ENCODE measurements around the gene LDLR. TPM values are rescaled to one million over a fixed set of nuclear protein-coding genes. Genes with fewer than 3 reads are reported as not detected.

Gene LDLR
- total RNA-seq, 2 donors from 2014 or later, result 65.0 to 190 TPM

DNA sequence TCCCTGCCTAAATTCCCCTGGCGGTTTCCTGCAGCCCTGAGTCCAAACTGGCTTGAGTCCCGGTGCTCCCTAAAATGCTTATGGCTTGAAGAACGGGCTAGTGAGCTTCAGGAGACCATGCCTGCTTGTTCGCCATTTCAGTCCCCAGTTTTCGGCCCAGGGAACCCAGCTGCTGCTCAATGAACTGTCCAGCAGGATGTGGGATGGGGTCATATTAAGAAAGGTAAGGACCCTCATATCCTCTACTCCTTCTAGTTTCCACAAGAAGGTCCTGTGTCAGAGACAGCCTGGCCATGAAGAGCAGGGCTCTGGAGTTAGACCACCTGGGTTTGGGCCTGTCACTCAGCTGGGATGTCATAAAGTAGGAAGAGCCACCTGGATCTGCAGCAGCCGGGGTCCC lies 83.3 kb downstream of the LDLR start:
- no peak for DNase-seq
- Histone ChIP-seq H3K27me3 (no peaks in the 10 kb centered on the region), H3K4me3 (no peak overlapping the region), H3K9ac (ENCODE audit: low read depth in 2 of 2, low read length in 2 of 2) (no peak overlapping the region), H3K36me3 (no peaks in the 10 kb centered on the region), H3K9me3 (no peaks in the 10 kb centered on the region), H3K27ac (no peak overlapping the region), H3K4me1 (no peaks in the 10 kb centered on the region)
- TF ChIP-seq, protein P1, sequence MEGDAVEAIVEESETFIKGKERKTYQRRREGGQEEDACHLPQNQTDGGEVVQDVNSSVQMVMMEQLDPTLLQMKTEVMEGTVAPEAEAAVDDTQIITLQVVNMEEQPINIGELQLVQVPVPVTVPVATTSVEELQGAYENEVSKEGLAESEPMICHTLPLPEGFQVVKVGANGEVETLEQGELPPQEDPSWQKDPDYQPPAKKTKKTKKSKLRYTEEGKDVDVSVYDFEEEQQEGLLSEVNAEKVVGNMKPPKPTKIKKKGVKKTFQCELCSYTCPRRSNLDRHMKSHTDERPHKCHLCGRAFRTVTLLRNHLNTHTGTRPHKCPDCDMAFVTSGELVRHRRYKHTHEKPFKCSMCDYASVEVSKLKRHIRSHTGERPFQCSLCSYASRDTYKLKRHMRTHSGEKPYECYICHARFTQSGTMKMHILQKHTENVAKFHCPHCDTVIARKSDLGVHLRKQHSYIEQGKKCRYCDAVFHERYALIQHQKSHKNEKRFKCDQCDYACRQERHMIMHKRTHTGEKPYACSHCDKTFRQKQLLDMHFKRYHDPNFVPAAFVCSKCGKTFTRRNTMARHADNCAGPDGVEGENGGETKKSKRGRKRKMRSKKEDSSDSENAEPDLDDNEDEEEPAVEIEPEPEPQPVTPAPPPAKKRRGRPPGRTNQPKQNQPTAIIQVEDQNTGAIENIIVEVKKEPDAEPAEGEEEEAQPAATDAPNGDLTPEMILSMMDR (IDR thresholded peaks at IDR 0.05), result no peak
- intact Hi-C loops (cut with DNase I), result no loop called here

- Histone ChIP-seq H3K4me3 (no peak overlapping the region), H3K9ac (ENCODE audit: low read depth in 2 of 2, low read length in 2 of 2) (no peak overlapping the region), H3K27me3 (no peaks in the 10 kb centered on the region), H3K4me1 (no peaks in the 10 kb centered on the region), H3K27ac (no peak overlapping the region), H3K36me3 (no peaks in the 10 kb centered on the region), H3K9me3 (no peaks in the 10 kb centered on the region)
- no peak for DNase-seq
- TF ChIP-seq, protein P1 (IDR thresholded peaks at IDR 0.05), result no peak
- intact Hi-C loops (cut with DNase I), result no loop called here
Observed at GRCh38 chr19:11173516-11174155, 84.4 kb downstream of the LDLR start.

DNA sequence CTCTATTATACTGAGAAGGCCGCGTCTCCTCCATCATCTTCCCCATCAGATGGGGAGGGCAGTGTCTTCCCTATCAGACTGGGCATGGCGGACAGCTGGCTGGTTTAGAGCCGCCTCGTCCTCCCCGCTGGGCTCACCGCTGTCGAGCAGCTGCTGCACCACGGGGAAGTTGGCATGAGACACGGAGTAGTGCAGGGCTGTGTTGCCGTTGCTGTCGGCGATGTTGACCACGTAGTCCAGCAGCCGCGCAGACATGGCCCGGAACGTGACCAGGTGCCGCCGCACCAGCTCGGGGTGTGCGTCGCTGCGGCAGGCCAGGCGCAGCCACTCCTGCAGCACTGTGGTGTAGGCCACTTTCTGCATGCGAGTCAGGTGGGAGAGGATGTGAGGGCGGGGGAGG lies 85.1 kb downstream of the LDLR start:
- Histone ChIP-seq H3K4me3 (no peak overlapping the region), H3K9me3 (no peaks in the 10 kb centered on the region), H3K9ac (ENCODE audit: low read depth in 2 of 2, low read length in 2 of 2) (no peak overlapping the region), H3K27me3 (no peaks in the 10 kb centered on the region), H3K27ac (no peak overlapping the region), H3K36me3 (no peaks in the 10 kb centered on the region), H3K4me1 (peaks cover under 1% of the 10 kb centered on the region)
- intact Hi-C loops (cut with DNase I), result no loop called here
- TF ChIP-seq, protein P1 (IDR thresholded peaks at IDR 0.05), result no peak
- DNase-seq, result no peak

- Histone ChIP-seq H3K27ac (no peak overlapping the region), H3K36me3 (no peaks in the 10 kb centered on the region)
Observed at GRCh38 chr19:11175920-11176319, 86.7 kb downstream of the LDLR start.

DNA sequence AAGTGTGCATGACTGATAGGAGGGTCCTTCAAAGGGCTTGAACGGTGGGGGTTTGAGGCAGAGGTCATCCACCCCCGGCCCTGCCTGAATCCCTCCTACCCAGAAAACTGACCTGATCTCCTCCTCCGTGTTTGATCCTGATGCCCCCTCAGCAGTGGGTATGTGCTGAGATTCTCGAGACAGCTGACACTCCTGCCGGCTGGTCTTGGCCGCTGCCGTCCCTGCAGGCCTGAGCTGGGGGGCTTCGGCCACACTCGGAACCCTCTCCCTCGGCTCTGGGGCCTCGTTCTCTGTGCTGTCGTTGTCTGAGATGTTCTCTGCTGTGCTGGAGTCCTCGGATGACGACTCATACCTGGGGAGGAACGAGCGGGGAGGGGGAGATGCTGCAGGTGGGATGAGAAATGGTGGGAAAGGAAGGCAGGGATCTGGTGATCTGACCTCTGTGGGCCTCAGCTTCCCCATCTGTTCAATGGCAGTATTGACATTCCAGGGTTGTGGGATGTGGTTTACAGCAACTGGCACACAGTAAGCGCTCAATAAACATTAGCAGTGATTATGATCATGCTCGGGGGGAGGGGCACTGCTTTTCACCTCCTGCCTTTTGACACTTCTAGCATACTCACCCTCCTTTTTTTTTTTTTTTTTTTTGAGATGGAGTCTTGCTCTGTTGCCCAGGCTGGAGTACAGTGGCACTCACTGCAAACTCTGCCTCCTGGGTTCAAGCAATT lies 87.4 kb downstream of the LDLR start:
- Histone ChIP-seq H3K9ac (ENCODE audit: low read depth in 2 of 2, low read length in 2 of 2) (no peak overlapping the region), H3K27me3 (no peaks in the 10 kb centered on the region), H3K27ac (no peak overlapping the region), H3K36me3 (no peaks in the 10 kb centered on the region), H3K4me3 (no peak overlapping the region), H3K9me3 (no peaks in the 10 kb centered on the region), H3K4me1 (peaks cover 7% of the 10 kb centered on the region)
- intact Hi-C loops (cut with DNase I), result no loop called here
- DNase-seq, result no peak
- TF ChIP-seq, protein P1 (IDR thresholded peaks at IDR 0.05), result no peak

More at GRCh38 chr19:11175920-11176319, 86.7 kb downstream of the LDLR start:
- no peaks in the 10 kb centered on the region for H3K27me3 ChIP-seq
- no peak overlapping the region for H3K4me3 ChIP-seq
- no peak overlapping the region for H3K9ac ChIP-seq (ENCODE audit: low read depth in 2 of 2, low read length in 2 of 2)
- peaks cover 7% of the 10 kb centered on the region for H3K4me1 ChIP-seq
- DNase-seq, result no peak
- no peaks in the 10 kb centered on the region for H3K9me3 ChIP-seq
- intact Hi-C loops (cut with DNase I), result no loop called here
- TF ChIP-seq, protein P1 (IDR thresholded peaks at IDR 0.05), result no peak
